T1000 (cell line): Measurements from ENCODE around the gene GPD1.
"Not testable (repeated sequence)": the region's sequence is repeated elsewhere in the genome, so short reads cannot be mapped to it uniquely, and the experiment has no call there.

Experiments
- DNase-seq: peaks from one replicate; lab custom pipeline; 2025; ENCODE audit warnings: mixed read lengths; lab: John Stamatoyannopoulos, UW

Gene GPD1

GRCh38 chr12:50123203-50123602 is 19.4 kb downstream of the GPD1 start:
- DNase-seq = no peak

- DNase-seq = no peak
These were observed 23.7 kb downstream of the GPD1 start for GRCh38 chr12:50127546-50127945.

GRCh38 chr12:50129290-50129689 is 25.5 kb downstream of the GPD1 start:
- no peak for DNase-seq

- no peak for DNase-seq
These were observed 28.8 kb downstream of the GPD1 start for GRCh38 chr12:50132505-50133135.

- no peak for DNase-seq
These were observed 39.2 kb downstream of the GPD1 start for GRCh38 chr12:50142993-50143392.

- DNase-seq = no peak
These were observed 41.6 kb downstream of the GPD1 start for GRCh38 chr12:50145439-50145838.

- DNase-seq = no peak
These were observed 43.5 kb downstream of the GPD1 start for GRCh38 chr12:50147281-50147680.

- not testable (repeated sequence) for DNase-seq
These were observed 44.2 kb downstream of the GPD1 start for GRCh38 chr12:50148011-50148410.

- no peak for DNase-seq
These were observed 45.5 kb downstream of the GPD1 start for GRCh38 chr12:50149311-50149710.

GRCh38 chr12:50151047-50151687 is 47.4 kb downstream of the GPD1 start:
- DNase-seq = no peak

GRCh38 chr12:50154947-50155346 is 51.1 kb downstream of the GPD1 start:
- not testable (repeated sequence) for DNase-seq

- DNase-seq = no peak
These were observed 52.8 kb downstream of the GPD1 start for GRCh38 chr12:50156641-50157040.

GRCh38 chr12:50157259-50157658 is 53.5 kb downstream of the GPD1 start:
- no peak for DNase-seq

GRCh38 chr12:50160643-50161042 is 56.8 kb downstream of the GPD1 start:
- no peak for DNase-seq
